ENCODE measurements around the gene MAGI2. TPM values are rescaled to one million over a fixed set of nuclear protein-coding genes. Genes with fewer than 3 reads are reported as not detected.

Gene MAGI2
- total RNA-seq, 1 experiment from 2014 or later, result 0.34 TPM

- ChIA-PET CTCF (no interaction called here), POLR2A (ENCODE audit: low non-redundant PET) (no interaction called here)
- no peak for DNase-seq (ENCODE audit: low spot score)
These were observed 929.5 kb downstream of the MAGI2 start for GRCh38 chr7:78523930-78524329.

GRCh38 chr7:78521961-78522360, 931.5 kb downstream of the MAGI2 start:
- CTCF ChIA-PET, result no interaction called here
- H3K4me1 ChIP-seq (ENCODE audit: insufficient read depth, low read length, poor library complexity, severe bottlenecking), result no peaks in the 10 kb centered on the region
- intact Hi-C loops (cut with micrococcal nuclease; ENCODE audit: unreplicated experiment), result no loop called here
- H3K36me3 ChIP-seq (ENCODE audit: insufficient read depth, low read length, poor library complexity, severe bottlenecking), result no peaks in the 10 kb centered on the region
- no peak overlapping the region for H3K27ac ChIP-seq (ENCODE audit: low read depth, low read length, poor library complexity, severe bottlenecking)
- BruUV-seq (replicated peaks), result no TSS peak
- DNase-seq (ENCODE audit: low spot score), result no peak
- no peaks in the 10 kb centered on the region for H3K9me3 ChIP-seq (ENCODE audit: low read depth, low read length, poor library complexity, severe bottlenecking)
- POLR2A ChIA-PET (ENCODE audit: low non-redundant PET), result no interaction called here
- TF ChIP-seq EZH2 (IDR thresholded peaks at IDR 0.05; ENCODE audit: borderline replicate concordance, low read depth, low read length, poor library complexity, severe bottlenecking) (no peak), CTCF (conservative IDR thresholded peaks at IDR 0.05; ENCODE audit: low read depth, low read length) (no peak)
- no peaks in the 10 kb centered on the region for H3K27me3 ChIP-seq (replicated peaks; ENCODE audit: insufficient read depth, low read depth, low read length, poor library complexity)
- no peak overlapping the region for H3K4me3 ChIP-seq (ENCODE audit: low read depth, low read length, poor library complexity, severe bottlenecking)

More at GRCh38 chr7:78523930-78524329, 929.5 kb downstream of the MAGI2 start:
- no peak overlapping the region for H3K27ac ChIP-seq (ENCODE audit: low read depth, low read length, poor library complexity, severe bottlenecking)
- no peaks in the 10 kb centered on the region for H3K36me3 ChIP-seq (ENCODE audit: insufficient read depth, low read length, poor library complexity, severe bottlenecking)
- no TSS peak for BruUV-seq (replicated peaks)
- no peaks in the 10 kb centered on the region for H3K9me3 ChIP-seq (ENCODE audit: low read depth, low read length, poor library complexity, severe bottlenecking)
- H3K27me3 ChIP-seq (replicated peaks; ENCODE audit: insufficient read depth, low read depth, low read length, poor library complexity), result no peaks in the 10 kb centered on the region
- H3K4me1 ChIP-seq (ENCODE audit: insufficient read depth, low read length, poor library complexity, severe bottlenecking), result no peaks in the 10 kb centered on the region
- H3K4me3 ChIP-seq (ENCODE audit: low read depth, low read length, poor library complexity, severe bottlenecking), result no peak overlapping the region
- no peak for TF ChIP-seq EZH2 (IDR thresholded peaks at IDR 0.05; ENCODE audit: borderline replicate concordance, low read depth, low read length, poor library complexity, severe bottlenecking)
- no peak for TF ChIP-seq CTCF (conservative IDR thresholded peaks at IDR 0.05; ENCODE audit: low read depth, low read length)
- intact Hi-C loops (cut with micrococcal nuclease; ENCODE audit: unreplicated experiment), result no loop called here

- no peak for DNase-seq (ENCODE audit: low spot score)
- Histone ChIP-seq H3K4me3 (ENCODE audit: low read depth, low read length, poor library complexity, severe bottlenecking) (no peak overlapping the region), H3K4me1 (ENCODE audit: insufficient read depth, low read length, poor library complexity, severe bottlenecking) (no peaks in the 10 kb centered on the region), H3K9me3 (ENCODE audit: low read depth, low read length, poor library complexity, severe bottlenecking) (no peaks in the 10 kb centered on the region), H3K27me3 (replicated peaks; ENCODE audit: insufficient read depth, low read depth, low read length, poor library complexity) (no peaks in the 10 kb centered on the region), H3K36me3 (ENCODE audit: insufficient read depth, low read length, poor library complexity, severe bottlenecking) (no peaks in the 10 kb centered on the region), H3K27ac (ENCODE audit: low read depth, low read length, poor library complexity, severe bottlenecking) (no peak overlapping the region)
- ChIA-PET POLR2A (ENCODE audit: low non-redundant PET) (no interaction called here), CTCF (no interaction called here)
- intact Hi-C loops (cut with micrococcal nuclease; ENCODE audit: unreplicated experiment), result loop anchor here (10.0 kb wide), 1 partner anchor 258 kb away; no protein-coding TSS in a partner anchor
- BruUV-seq (replicated peaks), result no TSS peak
- TF ChIP-seq CTCF (conservative IDR thresholded peaks at IDR 0.05; ENCODE audit: low read depth, low read length) (no peak), EZH2 (IDR thresholded peaks at IDR 0.05; ENCODE audit: borderline replicate concordance, low read depth, low read length, poor library complexity, severe bottlenecking) (no peak)
These were observed 937.0 kb downstream of the MAGI2 start for GRCh38 chr7:78516450-78516849.

All from A673 (cell line).